ENCODE measurements around the gene CYTH4.

The CYTH4 gene

DNA sequence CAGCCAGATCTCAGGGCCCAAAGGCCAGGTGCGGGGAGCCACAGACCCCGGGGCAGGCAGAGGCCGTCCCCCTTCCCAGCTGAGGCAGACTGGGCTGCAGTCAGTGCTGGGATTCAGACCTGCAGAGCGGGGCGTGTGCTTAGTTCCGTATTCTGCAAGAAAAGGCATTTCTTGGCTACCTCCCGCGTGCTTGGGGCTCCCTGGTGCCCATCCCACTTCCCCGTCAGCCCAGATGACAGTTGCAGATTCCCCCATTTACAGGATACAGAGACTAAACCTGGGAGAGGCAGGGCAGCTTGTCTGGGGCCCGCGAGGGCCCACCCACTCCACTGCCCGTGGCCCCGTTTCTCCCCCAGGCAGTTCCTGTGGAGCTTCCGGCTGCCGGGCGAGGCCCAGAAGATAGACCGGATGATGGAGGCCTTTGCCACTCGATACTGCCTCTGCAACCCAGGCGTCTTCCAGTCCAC lies 18.3 kb downstream of the CYTH4 start:
- H3K4me3 ChIP-seq (ENCODE audit: low read depth, low read length): no peak overlapping the region
- TF ChIP-seq, protein P1, sequence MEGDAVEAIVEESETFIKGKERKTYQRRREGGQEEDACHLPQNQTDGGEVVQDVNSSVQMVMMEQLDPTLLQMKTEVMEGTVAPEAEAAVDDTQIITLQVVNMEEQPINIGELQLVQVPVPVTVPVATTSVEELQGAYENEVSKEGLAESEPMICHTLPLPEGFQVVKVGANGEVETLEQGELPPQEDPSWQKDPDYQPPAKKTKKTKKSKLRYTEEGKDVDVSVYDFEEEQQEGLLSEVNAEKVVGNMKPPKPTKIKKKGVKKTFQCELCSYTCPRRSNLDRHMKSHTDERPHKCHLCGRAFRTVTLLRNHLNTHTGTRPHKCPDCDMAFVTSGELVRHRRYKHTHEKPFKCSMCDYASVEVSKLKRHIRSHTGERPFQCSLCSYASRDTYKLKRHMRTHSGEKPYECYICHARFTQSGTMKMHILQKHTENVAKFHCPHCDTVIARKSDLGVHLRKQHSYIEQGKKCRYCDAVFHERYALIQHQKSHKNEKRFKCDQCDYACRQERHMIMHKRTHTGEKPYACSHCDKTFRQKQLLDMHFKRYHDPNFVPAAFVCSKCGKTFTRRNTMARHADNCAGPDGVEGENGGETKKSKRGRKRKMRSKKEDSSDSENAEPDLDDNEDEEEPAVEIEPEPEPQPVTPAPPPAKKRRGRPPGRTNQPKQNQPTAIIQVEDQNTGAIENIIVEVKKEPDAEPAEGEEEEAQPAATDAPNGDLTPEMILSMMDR (IDR thresholded peaks at IDR 0.05; ENCODE audit: borderline replicate concordance, insufficient read depth, low read depth, low read length): no peak

DNA sequence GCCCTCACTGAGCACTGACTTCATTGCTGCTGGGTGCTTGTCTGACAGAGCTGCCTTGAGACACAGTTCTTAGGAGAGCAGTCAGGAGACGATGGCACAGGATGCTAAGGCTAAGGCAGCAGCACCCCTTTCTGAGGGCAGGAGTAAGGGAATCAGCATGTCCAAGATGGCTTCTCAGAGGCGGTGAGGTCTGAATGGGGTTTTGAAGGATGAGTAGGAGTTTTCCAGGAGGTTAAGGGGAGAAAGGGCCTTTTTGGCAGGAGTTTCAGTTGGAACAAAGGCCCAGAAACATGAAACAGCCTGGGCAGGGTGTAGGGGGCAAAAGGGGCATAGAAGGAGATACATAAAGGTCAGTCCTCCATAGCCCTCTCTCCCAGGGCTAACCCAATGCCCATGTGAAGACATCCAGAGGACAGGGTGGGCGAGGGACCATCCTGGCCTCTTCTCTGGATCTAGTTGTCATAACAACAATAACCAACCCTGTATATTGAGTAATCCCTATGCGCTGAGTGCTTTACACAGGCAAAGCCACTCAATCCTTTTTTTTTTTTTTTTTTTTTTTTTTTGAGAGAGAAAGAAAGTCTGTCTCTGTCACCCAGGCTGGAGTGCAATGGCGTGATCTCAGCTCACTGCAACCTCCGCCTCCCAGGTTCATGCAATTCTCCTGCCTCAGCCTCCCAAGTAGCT lies 19.0 kb downstream of the CYTH4 start:
- H3K4me3 ChIP-seq (ENCODE audit: low read depth, low read length): no peak overlapping the region
- TF ChIP-seq, protein P1 (IDR thresholded peaks at IDR 0.05; ENCODE audit: borderline replicate concordance, insufficient read depth, low read depth, low read length): no peak

DNA sequence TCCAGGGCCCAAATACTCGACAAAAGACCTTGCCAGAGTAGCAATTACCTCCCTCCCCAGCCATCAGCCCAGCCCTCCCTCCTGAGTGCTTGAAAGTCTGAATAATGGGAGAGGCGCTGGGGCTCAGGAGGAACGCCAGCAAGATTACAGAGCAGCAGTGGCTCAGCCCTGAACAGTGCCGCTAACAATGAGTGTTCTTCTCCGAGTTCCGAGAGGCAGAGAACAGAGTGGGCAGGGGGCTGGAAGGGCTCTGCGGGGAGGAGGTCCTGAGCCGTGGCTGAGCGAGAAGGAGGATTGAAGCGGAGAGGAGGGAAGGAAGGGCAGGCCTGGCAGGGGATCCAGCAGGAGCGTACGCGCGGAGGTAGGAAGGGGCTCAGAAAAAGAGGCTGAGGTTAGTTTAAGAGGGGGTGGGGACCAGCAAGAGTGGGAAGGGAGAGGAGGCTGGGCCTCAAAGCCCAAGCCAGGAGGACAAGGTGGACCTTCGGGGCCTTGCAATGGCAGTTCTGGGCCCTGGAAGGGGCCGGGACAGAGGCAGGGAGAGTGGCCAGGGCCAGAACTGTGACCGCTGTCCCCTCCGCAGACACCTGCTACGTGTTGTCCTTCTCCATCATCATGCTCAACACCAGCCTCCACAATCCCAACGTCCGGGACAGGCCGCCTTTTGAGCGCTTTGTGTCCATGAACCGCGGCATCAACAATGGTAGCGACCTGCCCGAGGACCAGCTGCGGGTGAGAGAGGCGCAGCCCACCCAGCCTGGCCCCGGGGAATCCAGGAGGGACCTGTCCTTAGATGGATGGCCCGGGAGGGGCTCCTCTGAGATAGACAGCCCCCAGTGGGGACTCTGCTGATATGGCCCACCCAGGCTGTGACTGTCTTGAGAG lies 20.6 kb downstream of the CYTH4 start:
- no peak overlapping the region for H3K4me3 ChIP-seq (ENCODE audit: low read depth, low read length)
- TF ChIP-seq, protein P1 (IDR thresholded peaks at IDR 0.05; ENCODE audit: borderline replicate concordance, insufficient read depth, low read depth, low read length): no peak

DNA sequence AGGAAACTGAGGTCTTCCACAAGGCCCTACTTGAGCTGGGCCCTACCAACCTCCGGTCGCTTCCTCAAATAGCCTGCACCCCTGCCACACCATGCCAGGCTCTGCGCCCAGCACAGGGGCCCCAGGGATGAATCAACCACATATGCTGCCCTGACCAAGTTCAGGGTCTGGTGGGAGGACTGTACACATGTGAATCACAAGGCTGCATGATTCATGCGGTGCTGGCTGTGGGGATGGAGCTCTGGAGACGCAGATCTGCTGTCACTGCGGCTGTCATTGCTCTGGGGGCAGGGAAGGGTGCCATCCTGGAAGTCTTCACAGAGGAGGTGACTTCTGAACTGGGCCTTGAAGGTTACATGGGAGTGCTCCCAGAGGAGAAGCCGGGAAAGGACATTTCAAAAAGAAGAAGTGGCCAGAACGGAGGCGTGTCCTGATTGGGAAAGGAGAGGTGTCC lies 21.5 kb downstream of the CYTH4 start:
- TF ChIP-seq, protein P1 (IDR thresholded peaks at IDR 0.05; ENCODE audit: borderline replicate concordance, insufficient read depth, low read depth, low read length): no peak
- no peak overlapping the region for H3K4me3 ChIP-seq (ENCODE audit: low read depth, low read length)

DNA sequence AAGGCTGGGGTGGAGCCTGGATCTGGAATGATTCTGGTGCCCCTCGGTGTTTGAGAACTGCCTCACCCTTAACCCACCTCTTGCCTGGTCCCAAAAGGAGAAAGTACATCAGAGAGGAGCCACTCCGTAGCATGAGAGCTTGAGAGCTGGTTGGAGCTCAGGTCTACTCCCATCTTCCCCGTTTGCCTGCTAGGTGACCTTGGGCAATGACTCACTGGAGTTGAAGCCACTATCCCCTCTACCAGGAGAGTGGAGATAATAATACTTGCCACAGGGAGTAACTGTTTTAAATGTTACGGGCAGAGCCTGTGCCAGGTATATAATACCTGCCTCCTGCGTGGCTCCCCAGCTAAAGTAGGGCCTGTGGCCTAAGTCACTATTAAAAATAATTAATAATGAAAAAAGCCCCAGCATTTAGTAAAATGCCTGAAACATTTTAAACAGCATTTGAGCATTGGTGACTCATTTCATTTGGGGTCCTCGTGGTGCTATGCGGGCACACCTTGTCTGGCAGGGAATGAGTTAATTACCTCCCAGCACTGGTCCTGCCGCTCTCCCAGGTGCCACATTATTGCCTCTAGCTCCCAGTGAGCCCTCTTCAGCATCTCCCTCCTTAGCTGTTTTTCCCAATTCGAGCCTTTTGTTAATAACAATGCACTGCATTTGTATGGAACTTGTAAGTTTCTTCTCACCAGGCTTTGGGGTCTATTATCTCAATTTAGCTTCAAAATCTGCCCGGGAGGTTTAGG lies 22.5 kb downstream of the CYTH4 start:
- TF ChIP-seq, protein P1 (IDR thresholded peaks at IDR 0.05; ENCODE audit: borderline replicate concordance, insufficient read depth, low read depth, low read length): no peak
- H3K4me3 ChIP-seq (ENCODE audit: low read depth, low read length): no peak overlapping the region

DNA sequence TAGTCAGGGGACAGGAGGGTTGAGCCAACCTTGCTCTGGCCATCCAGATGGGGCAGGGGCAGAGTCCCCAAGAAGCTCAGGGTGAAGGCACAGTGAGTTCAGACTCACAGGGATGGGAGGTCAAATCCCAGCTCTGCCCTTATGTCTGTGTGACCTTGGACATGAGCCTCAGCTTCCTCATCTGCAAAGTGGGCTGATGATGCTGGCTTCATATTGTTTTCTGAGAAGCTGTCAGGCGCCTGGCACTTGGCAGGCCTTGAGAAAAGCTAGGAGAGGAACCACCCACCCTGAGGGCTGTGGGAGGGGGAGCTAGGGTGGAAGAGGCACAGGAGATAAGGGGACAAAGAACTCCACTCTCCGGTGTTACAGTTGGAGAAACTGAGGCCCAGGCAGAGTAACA lies 23.6 kb downstream of the CYTH4 start:
- no peak overlapping the region for H3K4me3 ChIP-seq (ENCODE audit: low read depth, low read length)
- TF ChIP-seq, protein P1 (IDR thresholded peaks at IDR 0.05; ENCODE audit: borderline replicate concordance, insufficient read depth, low read depth, low read length): no peak

Data from GM12875 (cell line).